GM18907 (cell line): Measurements from ENCODE around the gene POLR1D.

ENCODE experiments used
- ATAC-seq: cut with Tn5 transposase; IDR thresholded peaks from one replicate; pipeline ENCODE4 v1.9.1; 2021; ENCODE audit warnings: mild to moderate bottlenecking, moderate library complexity; ENCODE audit not compliant: unreplicated experiment

The POLR1D gene

GRCh38 chr13:27670861-27671260 lies 49.2 kb downstream of the POLR1D start:
- no peak for ATAC-seq

DNA sequence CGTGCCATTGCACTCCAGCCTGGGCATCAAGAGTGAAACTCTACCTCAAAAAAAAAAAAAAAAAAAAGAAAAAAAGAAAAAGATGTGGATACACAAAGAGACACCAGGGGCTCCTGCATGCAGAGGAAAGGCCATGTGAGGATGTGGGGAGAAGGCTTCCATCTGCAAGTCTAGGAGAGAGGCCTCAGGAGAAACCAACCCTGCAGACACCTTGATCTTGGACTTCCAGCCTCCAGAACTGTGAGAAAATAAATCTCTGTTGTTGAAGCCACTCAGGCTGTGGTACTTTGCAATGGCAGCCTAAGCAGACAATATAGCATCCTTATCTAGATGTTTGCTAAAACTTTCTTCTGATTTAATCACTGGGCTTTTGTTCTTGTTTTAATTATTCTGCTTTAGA lies 50.3 kb downstream of the POLR1D start:
- no peak for ATAC-seq
